H1 (cell line): ENCODE data around the gene AIPL1.

Source experiments
- CTCF ChIP-seq, 3 experiments: IDR thresholded peaks; 1 replicate in 2 of 3; 2 replicates in 1 of 3; pipeline versions ENCODE4 v1.5.1 to v1.6.1; 2011; ENCODE audit warnings: low read length in 3 of 3, mild to moderate bottlenecking in 3 of 3, inconsistent platforms in 2 of 3, low read depth in 1 of 3, moderate library complexity in 1 of 3; ENCODE audit not compliant: insufficient read depth in 1 of 3; ENCODE audit errors: control extremely low read depth in 1 of 3
- POLR2A ChIP-seq, 2 experiments: IDR thresholded peaks; 1 replicate in 1 of 2; 2 replicates in 1 of 2; pipeline ENCODE4 v1.6.1; 2011; ENCODE audit warnings: low read depth in 2 of 2, low read length in 2 of 2, mild to moderate bottlenecking in 2 of 2; ENCODE audit errors: control extremely low read depth in 1 of 2
- POLR2AphosphoS5 ChIP-seq: IDR thresholded peaks from 2 replicates; pipeline ENCODE4 v1.6.1; 2011; ENCODE audit warnings: low read depth, low read length
- SP1 ChIP-seq: IDR thresholded peaks from 2 replicates; pipeline ENCODE4 v1.6.1; 2011; ENCODE audit warnings: low read depth, low read length
- TEAD4 ChIP-seq: IDR thresholded peaks from 2 replicates; pipeline ENCODE4 v1.6.1; 2012; ENCODE audit warnings: low read depth, low read length, inconsistent platforms, mixed read lengths
- USF2 ChIP-seq: IDR thresholded peaks from 2 replicates; pipeline ENCODE4 v1.6.1; 2011; ENCODE audit warnings: low read length, improper control_type of control experiment

- no peak for TF ChIP-seq USF2
- no peak for TF ChIP-seq TEAD4
- no peak for TF ChIP-seq SP1
- no peak for TF ChIP-seq CTCF (IDR thresholded peaks at IDR 0.05; ENCODE audit: control extremely low read depth in 1 of 3, insufficient read depth in 1 of 3, low read depth in 1 of 3, low read length in 3 of 3)
- TF ChIP-seq POLR2A (IDR thresholded peaks at IDR 0.05; ENCODE audit: control extremely low read depth in 1 of 2, low read depth in 2 of 2, low read length in 2 of 2) = no peak
- TF ChIP-seq POLR2AphosphoS5 = no peak
Observed at GRCh38 chr17:6387858-6388257, 47.1 kb downstream of the AIPL1 start.
